ENCODE results near the gene ADAMTS13.
A peak's percentile ranks its signal among the peaks of the same experiment; 100 is the strongest.
"Not testable (repeated sequence)": the region's sequence is repeated elsewhere in the genome, so short reads cannot be mapped to it uniquely, and the experiment has no call there.

The ADAMTS13 gene

GRCh38 chr9:133441571-133441970 is 19.4 kb downstream of the ADAMTS13 start:
- TF ChIP-seq, protein P1, sequence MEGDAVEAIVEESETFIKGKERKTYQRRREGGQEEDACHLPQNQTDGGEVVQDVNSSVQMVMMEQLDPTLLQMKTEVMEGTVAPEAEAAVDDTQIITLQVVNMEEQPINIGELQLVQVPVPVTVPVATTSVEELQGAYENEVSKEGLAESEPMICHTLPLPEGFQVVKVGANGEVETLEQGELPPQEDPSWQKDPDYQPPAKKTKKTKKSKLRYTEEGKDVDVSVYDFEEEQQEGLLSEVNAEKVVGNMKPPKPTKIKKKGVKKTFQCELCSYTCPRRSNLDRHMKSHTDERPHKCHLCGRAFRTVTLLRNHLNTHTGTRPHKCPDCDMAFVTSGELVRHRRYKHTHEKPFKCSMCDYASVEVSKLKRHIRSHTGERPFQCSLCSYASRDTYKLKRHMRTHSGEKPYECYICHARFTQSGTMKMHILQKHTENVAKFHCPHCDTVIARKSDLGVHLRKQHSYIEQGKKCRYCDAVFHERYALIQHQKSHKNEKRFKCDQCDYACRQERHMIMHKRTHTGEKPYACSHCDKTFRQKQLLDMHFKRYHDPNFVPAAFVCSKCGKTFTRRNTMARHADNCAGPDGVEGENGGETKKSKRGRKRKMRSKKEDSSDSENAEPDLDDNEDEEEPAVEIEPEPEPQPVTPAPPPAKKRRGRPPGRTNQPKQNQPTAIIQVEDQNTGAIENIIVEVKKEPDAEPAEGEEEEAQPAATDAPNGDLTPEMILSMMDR (IDR thresholded peaks at IDR 0.05; ENCODE audit: low read depth, low read length), result no peak
- no peak overlapping the region for H3K4me3 ChIP-seq (replicated peaks in 1 of 2; ENCODE audit: low read depth in 2 of 2, low read length in 2 of 2)
- no peak for DNase-seq (ENCODE audit: low read depth in 2 of 2)

GRCh38 chr9:133443248-133443647 is 21.1 kb downstream of the ADAMTS13 start:
- no peak overlapping the region for H3K4me3 ChIP-seq (replicated peaks in 1 of 2; ENCODE audit: low read depth in 2 of 2, low read length in 2 of 2)
- TF ChIP-seq, protein P1 (IDR thresholded peaks at IDR 0.05; ENCODE audit: low read depth, low read length), result no peak
- DNase-seq (ENCODE audit: low read depth in 2 of 2), result no peak

GRCh38 chr9:133443982-133444381 is 21.8 kb downstream of the ADAMTS13 start:
- H3K4me3 ChIP-seq (replicated peaks in 1 of 2; ENCODE audit: low read depth in 2 of 2, low read length in 2 of 2), result no peak overlapping the region
- DNase-seq (ENCODE audit: low read depth in 2 of 2), result peak in 1 of 2 donors; percentile 28
- TF ChIP-seq, protein P1 (IDR thresholded peaks at IDR 0.05; ENCODE audit: low read depth, low read length), result no peak

- no peak for DNase-seq (ENCODE audit: low read depth in 2 of 2)
- H3K4me3 ChIP-seq (replicated peaks in 1 of 2; ENCODE audit: low read depth in 2 of 2, low read length in 2 of 2), result no peak overlapping the region
- TF ChIP-seq, protein P1 (IDR thresholded peaks at IDR 0.05; ENCODE audit: low read depth, low read length), result no peak
Observed at GRCh38 chr9:133445293-133445969, 23.3 kb downstream of the ADAMTS13 start.

GRCh38 chr9:133448487-133448972 is 26.4 kb downstream of the ADAMTS13 start:
- no peak for DNase-seq (ENCODE audit: low read depth in 2 of 2)
- TF ChIP-seq, protein P1 (IDR thresholded peaks at IDR 0.05; ENCODE audit: low read depth, low read length), result no peak
- no peak overlapping the region for H3K4me3 ChIP-seq (replicated peaks in 1 of 2; ENCODE audit: low read depth in 2 of 2, low read length in 2 of 2)

GRCh38 chr9:133449760-133450159 is 27.6 kb downstream of the ADAMTS13 start:
- no peak for DNase-seq (ENCODE audit: low read depth in 2 of 2)
- TF ChIP-seq, protein P1 (IDR thresholded peaks at IDR 0.05; ENCODE audit: low read depth, low read length), result no peak
- H3K4me3 ChIP-seq (replicated peaks in 1 of 2; ENCODE audit: low read depth in 2 of 2, low read length in 2 of 2), result no peak overlapping the region

DNA sequence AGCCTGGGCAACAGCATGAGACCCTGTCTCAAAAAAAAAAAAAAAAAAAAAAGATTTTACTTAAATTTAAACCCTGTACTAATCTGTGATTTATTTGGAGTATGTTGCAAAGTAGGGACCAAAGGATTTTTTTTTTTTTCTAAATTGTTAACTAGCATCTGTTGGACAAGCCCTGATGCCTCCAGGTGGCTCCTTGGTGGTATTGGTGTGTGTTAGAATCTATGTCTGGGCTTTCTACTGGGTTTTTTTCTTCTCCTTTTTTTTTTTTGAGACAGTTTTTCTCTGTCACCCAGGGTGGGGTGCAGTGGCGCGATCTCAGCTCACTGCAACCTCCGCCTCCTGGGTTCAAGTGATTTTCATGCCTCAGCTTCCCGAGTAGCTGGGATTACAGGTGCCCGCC is 29.7 kb downstream of the ADAMTS13 start:
- not testable (repeated sequence) for DNase-seq (ENCODE audit: low read depth in 2 of 2); H3K4me3 ChIP-seq (replicated peaks in 1 of 2; ENCODE audit: low read depth in 2 of 2, low read length in 2 of 2)
